Activated CD4-positive, alpha-beta T cell treated with anti-CD3 and anti-CD28 coated beads for 36 hours (primary cell): ENCODE measurements around the gene RNH1. TPM values are rescaled to one million over a fixed set of nuclear protein-coding genes. Genes with fewer than 3 reads are reported as not detected.

Experiments
- ATAC-seq: fragments of 200-7000 bp; cut with Tn5 transposase; one replicate; pipeline ENCODE4 v1.10.0; 2021; ENCODE audit warnings: mild to moderate bottlenecking, moderate library complexity
- CTCF ChIA-PET: fragments of 350-600 bp; sonication (Branson Sonifier 250); formaldehyde crosslinking; loops from one replicate; lab custom pipeline; 2021; ENCODE audit warnings: antibody characterized with exemption; lab: Charles Lee
- POLR2A ChIA-PET: fragments of 350-600 bp; sonication (Branson Sonifier 250); formaldehyde crosslinking; loops from one replicate; lab custom pipeline; 2021; ENCODE audit warnings: antibody characterized with exemption, inconsistent platforms; lab: Charles Lee
- DNase-seq: peaks from one replicate; pipeline ENCODE4 v3.0.0-alpha.2; 2020
- H3K27ac Mint-ChIP-seq: one replicate; pipeline ENCODE4 v1.8.0; 2021; ENCODE audit warnings: mixed read lengths
- H3K27me3 Mint-ChIP-seq: one replicate; pipeline ENCODE4 v1.8.0; 2021; ENCODE audit warnings: mixed read lengths
- H3K36me3 Mint-ChIP-seq: one replicate; pipeline ENCODE4 v1.8.0; 2021; ENCODE audit warnings: low read depth, mixed read lengths
- H3K4me1 Mint-ChIP-seq: one replicate; pipeline ENCODE4 v1.8.0; 2021; ENCODE audit warnings: mixed read lengths
- H3K4me3 Mint-ChIP-seq: one replicate; pipeline ENCODE4 v1.8.0; 2021; ENCODE audit warnings: mild to moderate bottlenecking, moderate library complexity, mixed read lengths
- H3K9me3 Mint-ChIP-seq: one replicate; pipeline ENCODE4 v1.8.0; 2021; ENCODE audit warnings: low read depth, mixed read lengths
- intact Hi-C, 2 experiments: fragments of 100-400 bp; cut with DNase I in 1 of 2; cut with micrococcal nuclease in 1 of 2; formaldehyde crosslinking; loops; one replicate each; pipeline versions ENCODE4 v1.14.2 to v1.15.1; 2022 to 2024; cut with DNase I, micrococcal nuclease
- total RNA-seq, 2 experiments: library from RNA; stranded (reverse); gene quantifications; one replicate each; pipeline ENCODE4 v1.2.3, GENCODE V29; 2021

Gene RNH1
- total RNA-seq, 2 experiments from 2014 or later, result 111 to 116 TPM

GRCh38 chr11:449889-450808, 56.9 kb downstream of the RNH1 start, which contains the start of gene PTDSS2:
TSS of gene PTDSS2 (plus strand) at chr11:450279. CDS start at chr11:450456, 177 bp downstream.
- H3K4me1 Mint-ChIP-seq, result peaks cover 16% of the 10 kb centered on the region
- no peaks in the 10 kb centered on the region for H3K9me3 Mint-ChIP-seq
- H3K27ac Mint-ChIP-seq, result peak within 1 kb of the TSS; percentile 97
- H3K4me3 Mint-ChIP-seq, result peak within 1 kb of the TSS; percentile 95
- peaks cover 8% of the 10 kb centered on the region for H3K36me3 Mint-ChIP-seq
- ATAC-seq, result peak; percentile 82
- CTCF ChIA-PET, result interaction anchor here (0.6 to 2.1 kb wide), 10 partner anchors 10 to 244 kb away, joined by 3 to 10 read pairs (median 4); no protein-coding TSS in a partner anchor
- DNase-seq, result peak; percentile 98
- intact Hi-C loops, result loop anchor here (1.0 to 5.0 kb wide), 8 partner anchors 43 to 245 kb away; partner anchors contain the start of genes BET1L (in 1 of the 2), DEAF1 (in 1 of the 2), IFITM2 (in 1 of the 2) and PHRF1 (in 1 of the 2)
- POLR2A ChIA-PET, result interaction anchor here (0.6 kb wide), 1 partner anchor 934 kb away, joined by 8 read pairs; no protein-coding TSS in a partner anchor
- no peaks in the 10 kb centered on the region for H3K27me3 Mint-ChIP-seq

DNA sequence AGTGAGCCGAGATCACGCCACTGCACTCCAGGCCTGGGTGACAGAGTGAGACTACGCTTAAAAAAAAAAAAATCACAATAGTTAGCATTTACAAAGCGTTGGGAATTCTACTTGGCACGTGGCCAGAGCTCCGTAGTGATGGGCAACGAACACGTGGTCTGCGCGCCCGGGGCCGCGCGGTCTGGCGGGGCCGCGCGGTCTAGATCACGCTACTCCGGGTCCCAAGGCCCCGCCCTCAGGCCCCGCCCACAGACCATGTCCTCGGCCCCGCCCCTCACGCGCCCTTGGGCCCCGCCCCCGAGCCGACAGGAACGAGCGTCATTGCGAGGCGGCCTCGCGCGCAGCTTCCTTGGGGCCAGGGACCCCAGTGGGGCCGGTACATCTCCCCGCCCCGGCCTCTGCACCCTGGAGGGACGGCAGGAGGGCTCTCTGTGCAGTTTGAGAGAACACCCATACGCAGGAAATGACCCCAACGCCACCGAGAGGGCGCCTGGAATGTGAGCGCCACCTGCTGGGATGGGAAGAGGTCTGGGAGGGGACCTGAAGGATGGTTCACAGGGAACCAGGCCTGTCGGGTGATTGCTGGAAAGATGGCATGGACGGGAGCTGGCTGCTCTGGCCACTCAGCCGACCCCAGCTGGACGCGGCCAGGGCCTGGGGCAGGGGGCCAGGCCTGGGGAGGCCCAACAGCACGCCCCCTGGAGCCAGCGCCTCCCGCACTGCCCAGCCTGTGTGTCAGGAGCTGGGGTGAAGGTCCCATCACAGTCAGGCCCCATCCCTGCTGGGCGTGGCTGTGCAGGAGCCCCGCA, 58.9 kb downstream of the RNH1 start:
- H3K36me3 Mint-ChIP-seq, result peaks cover 8% of the 10 kb centered on the region

DNA sequence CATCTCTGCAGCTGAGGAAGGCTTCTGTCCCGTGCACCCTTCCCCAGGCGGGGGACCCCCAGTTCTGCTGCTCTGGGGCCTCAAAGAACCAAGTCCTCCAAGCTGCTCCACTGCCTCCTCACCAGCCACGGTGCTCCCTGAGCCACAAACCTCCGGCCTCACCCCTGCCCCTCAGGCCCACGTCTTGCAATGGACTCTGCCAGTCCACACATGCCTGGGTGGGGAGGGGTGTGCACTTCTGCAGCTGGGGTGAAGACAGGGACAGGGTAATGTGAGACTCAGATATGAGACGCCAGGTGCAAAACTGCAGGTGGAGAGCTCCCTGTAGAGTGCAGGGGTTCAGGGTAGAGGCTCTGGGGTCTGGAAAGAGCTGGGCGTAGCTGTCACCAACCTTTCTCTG, 60.2 kb downstream of the RNH1 start:
- Mint-ChIP-seq H3K27me3 (peaks cover 3% of the 10 kb centered on the region), H3K4me1 (peaks cover 19% of the 10 kb centered on the region), H3K27ac (no peak overlapping the region), H3K9me3 (no peaks in the 10 kb centered on the region), H3K36me3 (peaks cover 8% of the 10 kb centered on the region), H3K4me3 (no peak overlapping the region)
- ATAC-seq (no peak), DNase-seq (no peak)
- ChIA-PET CTCF (interaction anchor here (1.3 kb wide), 1 partner anchor 40 kb away, joined by 7 read pairs; no protein-coding TSS in a partner anchor), POLR2A (no interaction called here)
- intact Hi-C loops, result loop anchor here in 1 of 2 experiments (5.0 kb wide), 1 partner anchor 140 kb away; the partner anchor contains the start of gene IFITM2

More for the DNA sequence above, 58.9 kb downstream of the RNH1 start:
- ATAC-seq, result peak; percentile 79
- DNase-seq, result peak; percentile 99
- H3K4me1 Mint-ChIP-seq, result peaks cover 16% of the 10 kb centered on the region
- peak overlapping the region; percentile 93 for H3K27ac Mint-ChIP-seq
- ChIA-PET POLR2A (interaction anchor here (0.6 to 0.9 kb wide), 3 partner anchors 65 to 93 kb away, joined by 3 to 4 read pairs (median 3); no protein-coding TSS in a partner anchor), CTCF (interaction anchor here (0.6 to 2.1 kb wide), 21 partner anchors 8 to 242 kb away, joined by 3 to 10 read pairs (median 4); partner anchors contain the start of genes BET1L and RIC8A)
- H3K9me3 Mint-ChIP-seq, result no peaks in the 10 kb centered on the region
- peaks cover 3% of the 10 kb centered on the region for H3K27me3 Mint-ChIP-seq
- intact Hi-C loops, result loop anchor here (1.0 to 5.0 kb wide), 13 partner anchors 33 to 361 kb away; partner anchors contain the start of genes BET1L (in 1 of the 2), HRAS (in 1 of the 2), IFITM2 (in 1 of the 2) and PSMD13 (in 1 of the 2)
- H3K4me3 Mint-ChIP-seq, result peak overlapping the region; percentile 86

DNA sequence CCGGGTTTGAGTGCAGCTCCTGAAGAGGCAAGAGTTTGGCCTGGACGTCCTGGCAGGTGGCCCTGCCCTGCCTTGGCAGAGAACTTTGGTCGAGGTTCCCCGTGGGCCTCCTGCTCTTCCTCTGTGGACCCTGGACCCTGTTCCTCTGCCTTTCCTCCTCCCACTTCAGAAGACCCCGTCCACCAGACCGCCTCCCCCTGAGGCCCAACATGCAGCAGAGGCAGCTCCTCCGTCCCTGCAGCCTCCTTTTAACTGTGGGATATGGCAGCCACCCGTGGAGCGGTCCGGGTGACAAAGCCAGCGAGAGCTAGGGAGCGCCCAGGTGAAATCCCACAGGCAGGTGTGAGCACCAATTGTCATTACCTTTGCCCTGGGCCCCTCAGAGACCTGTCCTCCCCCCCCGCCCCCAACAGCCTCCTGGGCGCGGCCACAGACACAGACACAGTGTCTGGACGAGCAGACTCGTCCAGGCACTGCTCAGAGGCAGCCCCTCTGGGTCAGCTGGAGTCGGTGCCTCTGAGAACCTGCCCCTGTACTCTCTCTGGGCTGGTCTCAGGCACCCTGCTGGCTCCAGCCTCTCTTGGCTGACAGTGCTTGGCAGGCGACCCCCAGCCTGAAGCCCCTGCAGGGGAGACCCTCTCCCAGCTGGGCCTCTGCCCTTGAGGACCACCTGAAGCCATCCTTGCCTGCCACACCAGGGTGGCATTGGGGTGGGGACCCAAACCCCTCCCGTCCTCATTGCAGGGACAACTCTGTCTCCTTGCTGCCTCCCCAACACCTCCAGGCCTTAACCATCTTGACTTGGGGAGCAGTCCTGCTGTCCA, 61.1 kb downstream of the RNH1 start:
- Mint-ChIP-seq H3K4me1 (peaks cover 14% of the 10 kb centered on the region), H3K27me3 (peaks cover 3% of the 10 kb centered on the region), H3K36me3 (peaks cover 3% of the 10 kb centered on the region), H3K27ac (no peak overlapping the region), H3K4me3 (no peak overlapping the region), H3K9me3 (no peaks in the 10 kb centered on the region)
- ATAC-seq, result no peak
- intact Hi-C loops, result loop anchor here in 1 of 2 experiments (5.0 kb wide), 1 partner anchor 139 kb away; the partner anchor contains the start of gene IFITM2
- POLR2A ChIA-PET, result no interaction called here
- CTCF ChIA-PET, result interaction anchor here (0.7 kb wide), 1 partner anchor 20 kb away, joined by 3 read pairs; no protein-coding TSS in a partner anchor
- DNase-seq, result no peak

Other genes with a start within 250 kb of the RNH1 start
- under 1 TPM; 0.32 to 0.57 TPM for gene NLRP6, start 228.8 kb downstream of the RNH1 start, total RNA-seq
- 10 to 100 TPM; 73.4 to 82.3 TPM for gene PGGHG, start 218.1 kb downstream of the RNH1 start, total RNA-seq
- gene IFITM5, start 207.7 kb downstream of the RNH1 start, total RNA-seq, result not detected
- 100 to 1,000 TPM; 451 to 474 TPM for gene IFITM2, start 199.4 kb downstream of the RNH1 start, total RNA-seq
- gene IFITM1, start 193.2 kb downstream of the RNH1 start, total RNA-seq, result 100 to 1,000 TPM; 248 to 285 TPM
- gene IFITM3, start 186.4 kb downstream of the RNH1 start, total RNA-seq, result 100 to 1,000 TPM in 1 of 2 experiments, 10 to 100 TPM in 1; 77.5 to 122 TPM
- 1 to 10 TPM; 3.8 to 6.6 TPM for gene B4GALNT4, start 137.7 kb downstream of the RNH1 start, total RNA-seq
- under 1 TPM; 0.07 to 0.18 TPM for gene PKP3, start 113.0 kb downstream of the RNH1 start, total RNA-seq
- 10 to 100 TPM; 33.0 to 34.9 TPM for gene SIGIRR, start 92.2 kb downstream of the RNH1 start, total RNA-seq
- 10 to 100 TPM; 31.7 to 38.8 TPM for gene ANO9, start 65.2 kb downstream of the RNH1 start, total RNA-seq
- 10 to 100 TPM; 14.8 to 18.8 TPM for gene PTDSS2, start 57.0 kb downstream of the RNH1 start, total RNA-seq
- gene HRAS, start 28.3 kb upstream of the RNH1 start, total RNA-seq, result 10 to 100 TPM; 26.8 to 41.9 TPM
- under 1 TPM; 0.96 to 0.98 TPM for gene LRRC56, start 30.3 kb upstream of the RNH1 start, total RNA-seq
- 1 to 10 TPM; 2.7 to 4.9 TPM for gene LMNTD2, start 53.5 kb upstream of the RNH1 start, total RNA-seq
- gene RASSF7, start 53.7 kb upstream of the RNH1 start, total RNA-seq, result 10 to 100 TPM; 16.8 TPM
- gene PHRF1, start 69.2 kb upstream of the RNH1 start, total RNA-seq, result 10 to 100 TPM; 40.0 to 44.5 TPM
- 10 to 100 TPM; 57.1 to 62.6 TPM for gene IRF7, start 108.7 kb upstream of the RNH1 start, total RNA-seq
- not detected for gene CDHR5, start 117.7 kb upstream of the RNH1 start, total RNA-seq
- gene SCT, start 119.9 kb upstream of the RNH1 start, total RNA-seq, result not detected
- gene DRD4, start 130.0 kb upstream of the RNH1 start, total RNA-seq, result under 1 TPM; 0.30 to 0.47 TPM
- 10 to 100 TPM; 47.4 to 56.6 TPM for gene DEAF1, start 188.0 kb upstream of the RNH1 start, total RNA-seq
- 10 to 100 TPM; 11.4 to 11.9 TPM for gene TMEM80, start 188.6 kb upstream of the RNH1 start, total RNA-seq
- 10 to 100 TPM in 1 of 2 experiments, 1 to 10 TPM in 1; 8.0 to 10.5 TPM for gene EPS8L2, start 199.0 kb upstream of the RNH1 start, total RNA-seq
- gene TALDO1, start 240.2 kb upstream of the RNH1 start, total RNA-seq, result 100 to 1,000 TPM; 239 to 246 TPM